Fibroblast of pulmonary artery (primary cell): Measurements from ENCODE around the gene WWOX.

Experiments used
- DNase-seq: peaks from one replicate; pipeline ENCODE4 v3.0.0-alpha.2; 2010; ENCODE audit warnings: low read depth
- H3K4me3 ChIP-seq: replicated peaks from 2 replicates; pipeline ENCODE4 v1.5.1; 2011; ENCODE audit warnings: low read depth, mild to moderate bottlenecking, control low read depth, low read length, moderate library complexity
- CTCF ChIP-seq: IDR thresholded peaks from 2 replicates; pipeline ENCODE4 v1.5.1; 2011; ENCODE audit warnings: mild to moderate bottlenecking, control low read depth, low read length, inconsistent platforms; ENCODE audit errors: missing control alignments

WWOX gene

GRCh38 chr16:78474762-78475161, 375.3 kb downstream of the WWOX start:
- H3K4me3 ChIP-seq: no peak overlapping the region
- TF ChIP-seq CTCF: no peak
- no peak for DNase-seq

DNA sequence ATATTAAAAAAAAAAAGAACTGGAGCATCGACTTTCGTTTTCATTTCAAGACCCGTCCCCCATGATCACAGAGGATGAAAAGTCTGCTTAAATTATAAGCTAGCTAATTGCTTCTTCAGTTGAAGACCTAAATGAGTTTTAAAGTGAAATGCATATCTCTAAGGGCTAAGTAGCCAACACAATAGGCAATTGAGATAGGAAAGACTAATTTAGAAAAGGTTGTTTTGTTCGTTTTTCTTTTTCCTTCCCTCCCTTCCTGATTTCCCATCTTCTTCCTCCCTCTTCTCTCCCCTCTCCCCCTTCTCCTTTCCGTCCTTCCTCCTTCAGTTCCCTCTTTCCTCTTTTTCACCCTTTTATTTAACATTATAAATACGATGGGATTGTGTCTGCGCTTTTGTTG, 377.2 kb downstream of the WWOX start:
- H3K4me3 ChIP-seq: no peak overlapping the region
- DNase-seq: no peak
- TF ChIP-seq CTCF: no peak

- TF ChIP-seq CTCF: no peak
- no peak for DNase-seq
- H3K4me3 ChIP-seq: no peak overlapping the region
These were observed 378.9 kb downstream of the WWOX start for GRCh38 chr16:78478267-78478861.

GRCh38 chr16:78479723-78480122, 380.3 kb downstream of the WWOX start:
- no peak for DNase-seq
- TF ChIP-seq CTCF: no peak
- H3K4me3 ChIP-seq: no peak overlapping the region

DNA sequence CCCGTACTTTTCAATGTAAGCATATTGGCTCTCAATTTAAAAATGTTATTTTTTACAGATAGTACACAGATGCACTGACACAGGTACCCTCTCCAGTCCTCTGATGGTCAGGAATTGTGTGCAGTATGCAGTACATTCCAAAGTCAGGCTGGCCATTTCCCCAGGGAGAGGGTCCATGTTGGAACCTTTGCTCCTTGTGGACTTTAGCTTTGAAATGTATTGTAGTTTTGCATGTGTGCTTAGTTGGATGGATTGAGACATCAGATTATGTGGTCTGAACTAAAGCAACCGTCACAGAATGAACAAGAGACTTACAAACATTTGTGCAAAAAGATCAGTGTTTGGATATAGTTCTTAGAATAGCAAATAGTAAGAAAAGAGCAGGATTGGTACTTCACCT, 381.1 kb downstream of the WWOX start:
- DNase-seq: no peak
- no peak overlapping the region for H3K4me3 ChIP-seq
- no peak for TF ChIP-seq CTCF

- no peak for TF ChIP-seq CTCF
- DNase-seq: no peak
- no peak overlapping the region for H3K4me3 ChIP-seq
These were observed 383.9 kb downstream of the WWOX start for GRCh38 chr16:78483124-78483992.
